Skin of body (tissue), 2 donors: ENCODE data around the gene FBXW7. TPM values are rescaled to one million over a fixed set of nuclear protein-coding genes. Genes with fewer than 3 reads are reported as not detected.

ENCODE experiments used
- DNase-seq: peaks from one replicate; lab custom pipeline; 2025; lab: John Stamatoyannopoulos, UW
- total RNA-seq: library from RNA; depleted of rRNA; stranded (reverse); fragments of >200 nt; gene quantifications from one replicate; pipeline ENCODE4 v1.2.3, GENCODE V29; 2014

Gene FBXW7
- total RNA-seq, 1 donor from 2014 or later: 76.8 TPM

DNA sequence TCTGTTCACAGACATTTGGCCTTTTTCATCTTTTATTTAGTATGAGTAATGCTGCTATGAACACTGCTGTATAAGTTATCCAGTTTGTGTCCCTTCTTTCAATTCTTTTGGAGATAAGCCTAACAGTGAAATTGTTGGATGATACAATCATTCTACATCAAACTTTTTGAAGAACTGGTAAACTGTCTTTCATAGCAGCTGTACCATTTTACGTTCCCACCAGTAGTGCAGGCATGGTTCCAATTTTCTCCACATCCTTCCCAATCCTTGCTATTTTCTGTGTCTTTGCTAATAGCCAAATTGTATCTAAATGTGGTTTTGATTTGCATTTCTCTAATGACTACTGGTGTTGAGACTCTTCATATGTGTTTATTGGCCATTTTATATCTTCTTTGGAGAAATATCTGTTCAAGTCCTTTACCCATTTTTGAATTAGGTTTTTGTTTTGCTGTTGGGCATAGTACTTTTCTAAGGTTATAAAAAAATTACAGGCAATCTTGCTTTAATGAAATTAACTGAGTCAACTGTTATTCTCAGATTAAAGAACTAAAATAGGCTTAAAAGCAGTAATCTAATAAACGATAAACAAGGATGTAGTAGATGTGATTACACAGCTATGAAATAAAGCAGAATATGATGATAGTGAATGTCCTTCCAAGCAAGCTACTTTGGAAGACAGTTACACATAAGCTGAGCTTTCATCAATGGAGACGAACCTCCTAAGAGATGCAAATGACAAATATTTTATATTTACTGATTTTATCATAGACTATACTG is 57.2 kb downstream of the FBXW7 start:
- DNase-seq: no peak

DNA sequence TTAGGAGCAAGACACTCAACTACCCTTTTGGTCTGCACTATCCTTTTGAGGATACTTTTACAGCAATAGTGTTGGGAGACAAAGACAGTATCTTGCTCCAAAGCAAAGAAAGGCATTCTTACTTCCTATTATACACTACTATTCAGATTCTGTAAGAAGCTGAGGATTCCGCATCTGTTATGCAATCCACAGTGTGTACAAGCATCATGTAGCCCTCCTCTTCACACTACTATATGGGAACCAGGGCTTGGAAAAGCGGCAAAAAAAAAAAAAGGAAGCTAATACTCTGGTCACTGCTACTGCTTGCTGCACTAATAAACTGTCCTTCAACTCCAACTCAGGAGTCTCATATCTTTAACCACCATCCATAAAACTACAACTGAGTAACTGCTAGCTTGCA is 59.1 kb downstream of the FBXW7 start:
- DNase-seq: no peak

DNA sequence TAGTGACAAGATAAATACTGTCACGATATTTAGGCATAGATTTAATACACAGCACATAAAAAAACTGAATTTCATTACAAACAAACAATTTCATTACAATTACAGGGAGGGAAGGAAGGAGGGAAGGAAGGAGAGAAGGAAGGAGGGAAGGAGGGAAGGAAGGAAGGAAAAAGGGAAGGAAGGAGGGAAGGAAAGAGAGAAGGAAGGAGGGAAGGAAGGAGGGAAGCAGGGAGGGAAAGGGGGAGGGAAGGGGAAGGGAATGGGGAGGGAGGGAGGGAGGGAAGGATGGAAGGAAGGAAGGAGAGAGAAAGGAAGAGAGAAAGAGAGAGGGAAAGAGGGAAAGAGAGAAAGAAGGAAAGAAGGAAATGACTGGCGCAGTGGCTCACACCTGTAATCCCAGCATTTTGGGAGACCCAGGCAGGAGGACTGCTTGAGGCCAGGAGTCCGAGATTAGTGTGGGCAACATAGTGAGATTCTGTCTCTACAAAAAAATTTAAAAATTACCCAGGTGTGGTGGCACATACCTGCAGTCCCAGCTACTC is 64.6 kb downstream of the FBXW7 start:
- no peak for DNase-seq

DNA sequence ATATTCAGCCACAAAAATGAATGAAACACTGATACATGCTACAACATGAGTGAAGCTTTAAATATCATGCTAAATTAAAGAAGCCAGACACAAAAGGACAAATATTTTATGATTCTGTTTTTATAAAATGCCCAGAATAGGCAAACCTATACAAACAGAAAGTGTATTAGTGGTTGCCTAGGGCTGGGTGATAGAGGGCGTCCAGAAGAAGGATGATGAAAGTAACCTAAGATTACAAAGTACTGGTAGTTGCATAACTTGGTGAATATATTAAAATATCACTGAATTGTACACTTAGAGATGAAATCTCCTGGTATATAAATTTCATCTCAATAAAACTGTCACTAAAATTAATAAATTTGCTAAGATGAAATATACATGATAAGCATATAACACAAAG is 67.5 kb downstream of the FBXW7 start:
- DNase-seq: no peak

GRCh38 chr4:152467101-152467500 is 68.8 kb downstream of the FBXW7 start:
- DNase-seq: no peak

GRCh38 chr4:152464030-152464823 is 71.7 kb downstream of the FBXW7 start:
- no peak for DNase-seq

GRCh38 chr4:152463562-152463961 is 72.3 kb downstream of the FBXW7 start:
- no peak for DNase-seq

- no peak for DNase-seq
Measured at GRCh38 chr4:152462695-152463094, 73.2 kb downstream of the FBXW7 start.

DNA sequence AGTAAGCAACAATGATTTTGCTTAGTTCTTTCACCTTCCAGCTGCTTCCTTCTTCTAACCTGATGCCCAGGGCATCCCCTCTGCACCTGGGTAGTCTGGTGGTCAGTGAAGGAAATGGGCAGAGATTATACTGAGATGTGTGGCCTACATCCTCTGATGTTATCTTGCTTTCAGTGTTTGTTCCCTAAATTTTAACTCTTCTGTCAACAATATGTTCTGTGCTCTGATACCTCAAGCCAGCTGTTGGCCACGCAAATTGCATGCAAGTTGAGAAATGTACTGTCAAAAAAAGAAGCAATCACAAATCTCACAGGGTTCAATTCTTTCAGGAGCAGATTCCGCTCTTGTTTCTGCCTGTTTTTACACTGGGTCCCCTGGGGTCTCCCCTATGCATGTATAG is 73.8 kb downstream of the FBXW7 start:
- no peak for DNase-seq

DNA sequence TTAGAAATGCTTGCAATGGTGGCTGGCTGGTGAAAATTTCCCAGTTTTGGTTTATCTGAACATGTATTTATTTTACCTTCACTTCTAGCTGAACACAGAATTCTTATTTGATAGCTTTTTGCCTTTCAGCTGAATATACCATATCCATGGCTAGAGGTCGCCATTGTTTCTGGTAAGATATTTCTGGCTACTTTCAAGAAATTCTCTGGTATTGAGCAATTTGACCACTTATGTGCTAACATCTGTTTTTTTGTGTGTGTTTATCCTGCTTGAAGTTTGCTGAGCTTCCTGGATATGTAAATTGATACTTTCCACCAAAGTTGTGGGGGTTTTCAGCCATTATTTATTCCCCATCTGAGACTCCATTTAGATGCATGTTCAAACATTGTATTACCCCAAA is 75.4 kb downstream of the FBXW7 start:
- DNase-seq: no peak

- DNase-seq: no peak
Measured at GRCh38 chr4:152459326-152459725, 76.6 kb downstream of the FBXW7 start.

GRCh38 chr4:152458801-152459302 is 77.0 kb downstream of the FBXW7 start:
- DNase-seq: no peak

DNA sequence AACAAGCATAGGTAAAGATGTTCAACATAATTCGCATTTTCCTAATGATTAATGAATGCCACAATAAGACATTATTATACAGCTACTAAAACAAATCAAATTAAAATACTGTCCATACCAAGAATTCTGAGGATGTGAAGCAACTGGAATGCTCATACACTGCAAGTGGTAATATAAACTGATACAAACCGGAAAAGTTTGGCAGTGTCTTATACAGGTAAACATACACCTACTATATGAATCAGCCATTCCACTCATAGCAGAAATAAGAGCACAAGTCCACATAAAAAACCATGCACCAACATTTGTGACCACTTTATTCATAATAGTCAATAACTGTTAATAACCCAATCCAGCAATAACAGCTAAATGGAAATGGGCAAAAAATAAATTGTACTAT is 79.3 kb downstream of the FBXW7 start:
- no peak for DNase-seq

GRCh38 chr4:152455311-152455710 is 80.6 kb downstream of the FBXW7 start:
- no peak for DNase-seq

- DNase-seq: no peak
Measured at GRCh38 chr4:152454398-152455011, 81.4 kb downstream of the FBXW7 start.

GRCh38 chr4:152451496-152451895 is 84.4 kb downstream of the FBXW7 start:
- no peak for DNase-seq

DNA sequence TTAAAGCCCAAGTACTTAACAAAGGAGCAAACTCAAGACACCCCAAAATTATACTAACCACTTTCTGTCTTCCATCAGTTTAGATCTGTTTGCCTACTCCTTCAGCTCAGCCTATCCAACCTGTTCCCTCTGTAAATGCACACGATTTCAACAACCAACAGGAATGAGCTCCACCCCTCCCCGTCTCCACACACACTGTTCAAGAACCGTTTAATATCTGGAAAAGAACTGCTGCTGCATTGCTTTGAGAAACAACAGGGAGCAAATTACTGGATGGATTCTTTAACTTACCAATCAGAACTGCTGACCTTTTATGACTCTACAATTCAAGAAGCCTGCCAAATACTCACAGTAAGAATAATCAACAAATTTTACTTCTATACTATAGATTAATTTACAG is 87.0 kb downstream of the FBXW7 start:
- DNase-seq: no peak

GRCh38 chr4:152448038-152448707 is 87.7 kb downstream of the FBXW7 start:
- DNase-seq: no peak

DNA sequence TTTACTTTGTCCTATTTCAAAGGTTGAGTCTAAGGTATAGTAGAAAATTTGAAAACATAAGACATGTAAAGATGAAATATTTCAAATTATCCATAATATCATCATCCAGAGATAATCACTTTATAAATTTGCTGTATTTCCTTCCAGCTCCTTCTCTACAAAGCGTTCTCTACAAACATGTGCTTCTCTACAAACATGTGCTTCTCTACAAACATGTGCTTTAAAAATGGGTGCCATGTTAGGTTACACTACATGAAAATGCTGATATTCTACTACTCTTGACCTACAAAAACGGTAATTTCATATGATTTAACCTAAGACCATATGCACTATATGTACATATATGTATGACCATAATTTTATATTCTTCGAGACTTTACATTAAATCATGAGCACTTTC is 92.0 kb downstream of the FBXW7 start:
- DNase-seq: no peak

DNA sequence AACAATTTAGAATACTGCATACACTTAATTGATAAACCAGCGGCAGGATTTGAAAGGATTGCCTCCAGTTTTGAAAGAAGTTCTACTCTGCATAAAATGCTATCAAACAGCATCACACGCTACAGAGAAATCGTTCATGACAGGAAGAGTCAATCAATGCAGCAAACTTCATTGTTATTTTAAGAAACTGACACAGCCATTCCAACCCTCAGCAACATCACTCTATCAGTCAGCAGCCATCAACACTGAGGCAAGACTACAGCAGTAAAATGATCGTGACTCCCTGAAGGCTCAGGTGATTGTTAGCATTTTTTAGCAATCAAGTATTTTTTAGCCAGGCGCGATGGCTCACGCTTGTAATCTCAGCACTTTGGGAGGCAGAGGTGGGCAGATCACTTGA is 98.3 kb downstream of the FBXW7 start:
- no peak for DNase-seq

DNA sequence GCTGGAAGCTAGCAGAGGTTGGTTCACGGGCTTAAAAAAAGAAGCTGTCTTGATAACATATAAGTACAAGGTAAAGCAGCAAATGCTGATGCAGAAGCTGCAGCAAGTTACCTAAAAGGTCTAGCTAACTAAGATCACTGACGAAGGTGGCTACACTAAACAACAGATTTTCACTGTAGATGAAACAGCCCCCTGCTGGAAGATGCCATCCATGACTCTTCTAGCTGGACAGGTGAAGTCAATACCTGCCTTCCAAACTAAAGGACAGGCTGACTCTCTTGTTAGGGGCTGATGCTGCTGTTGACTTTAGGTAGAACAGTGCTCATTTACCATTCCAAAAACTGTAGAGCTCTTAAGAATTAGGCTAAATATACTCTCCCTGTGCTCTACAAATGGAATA is 99.5 kb downstream of the FBXW7 start:
- no peak for DNase-seq
